HCT116 (cell line): ENCODE data around the gene TRPV2. TPM values are rescaled to one million over a fixed set of nuclear protein-coding genes. Genes with fewer than 3 reads are reported as not detected.
A peak's percentile ranks its signal among the peaks of the same experiment; 100 is the strongest.

Experiments used
- ATAC-seq: fragments of 200-7000 bp; cut with Tn5 transposase; 2 replicates; pipeline ENCODE4 v1.9.1; 2020; ENCODE audit warnings: mild to moderate bottlenecking, moderate library complexity
- BruUV-seq: library from RNA; stranded (reverse); fragments of 400-500 nt; replicated peaks from 2 replicates; lab custom pipeline; 2021; lab: Mats Ljungman, UMichigan
- CTCF ChIA-PET: fragments of 300-600 bp; sonication (Branson Sonifier 250); formaldehyde crosslinking; loops from one replicate; lab custom pipeline; 2021; ENCODE audit warnings: antibody characterized with exemption; lab: Charles Lee
- POLR2A ChIA-PET: fragments of 300-600, 350-600 bp; sonication (Branson Sonifier 250); formaldehyde crosslinking; loops from one replicate; lab custom pipeline; 2021; ENCODE audit warnings: antibody characterized with exemption; lab: Charles Lee
- RAD21 ChIA-PET, 2 experiments: fragments of 300-600 bp; sonication (Branson Sonifier 250); formaldehyde crosslinking; loops; one replicate each; lab custom pipeline; 2023; ENCODE audit warnings: low total read pairs in 2 of 2; ENCODE audit not compliant: uncharacterized antibody in 2 of 2, unreplicated experiment in 2 of 2, low non-redundant PET in 1 of 2; lab: Charles Lee
- DNase-seq: peaks from one replicate; pipeline ENCODE4 v3.0.0-alpha.2; 2010; ENCODE audit warnings: low read depth, low spot score
- H2AFZ ChIP-seq: fragments of 200-600 bp; shearing (Covaris generic), sonication (generic); 2 replicates; pipeline ENCODE4 v1.6.1; 2017; ENCODE audit warnings: low read depth, mixed run types, mixed read lengths, antibody characterized with exemption, low read length; ENCODE audit not compliant: poor library complexity, severe bottlenecking
- H3K27ac ChIP-seq: 2 replicates; pipeline ENCODE4 v1.5.1; 2012; ENCODE audit warnings: low read depth, low read length
- H3K27me3 ChIP-seq: fragments of 200-600 bp; sonication (generic); 2 replicates; pipeline ENCODE4 v1.6.1; 2016; ENCODE audit warnings: mixed run types, low read length, mixed read lengths; ENCODE audit not compliant: insufficient read depth
- H3K36me3 ChIP-seq, 2 experiments: fragments of 200-500 bp in 1 of 2; fragments of 200-600 bp in 1 of 2; sonication (Bioruptor generic) in 1 of 2; sonication (generic) in 1 of 2; 2 replicates each; pipeline versions ENCODE4 v1.5.1 to v1.6.1; 2014 to 2016; ENCODE audit warnings: low read length in 2 of 2, inconsistent platforms in 1 of 2, mixed read lengths in 1 of 2, mixed run types in 1 of 2; ENCODE audit not compliant: insufficient read depth in 2 of 2, control insufficient read depth in 1 of 2
- H3K4me1 ChIP-seq, 2 experiments: fragments of 200-600 bp in 1 of 2; sonication (generic) in 1 of 2; 2 replicates each; pipeline versions ENCODE4 v1.5.1 to v1.6.1; 2012 to 2017; ENCODE audit warnings: low read length in 2 of 2, inconsistent platforms in 1 of 2, mild to moderate bottlenecking in 1 of 2, mixed read lengths in 1 of 2, mixed run types in 1 of 2, moderate library complexity in 1 of 2; ENCODE audit not compliant: insufficient read depth in 2 of 2, control insufficient read depth in 1 of 2
- H3K4me2 ChIP-seq: fragments of 200-600 bp; sonication (generic); 2 replicates; pipeline ENCODE4 v1.6.1; 2017; ENCODE audit warnings: mixed run types, low read length, mixed read lengths
- H3K4me3 ChIP-seq, 2 experiments: fragments of 200-600 bp in 1 of 2; sonication (generic) in 1 of 2; replicated peaks in 1 of 2; 2 replicates each; pipeline ENCODE4 v1.5.1; 2011 to 2016; ENCODE audit warnings: low read length in 2 of 2, control low read depth in 1 of 2, low read depth in 1 of 2, mild to moderate bottlenecking in 1 of 2, mixed read lengths in 1 of 2, mixed run types in 1 of 2
- H3K79me2 ChIP-seq: fragments of 200-600 bp; sonication (generic); 2 replicates; pipeline ENCODE4 v1.6.1; 2017; ENCODE audit warnings: mild to moderate bottlenecking, mixed run types, low read length, moderate library complexity, mixed read lengths; ENCODE audit not compliant: insufficient read depth
- H3K9ac ChIP-seq: fragments of 200-600 bp; sonication (generic); 2 replicates; pipeline ENCODE4 v1.6.1; 2016; ENCODE audit warnings: low read length, mixed read lengths
- H3K9me2 ChIP-seq: fragments of 200-600 bp; sonication (generic), shearing (Covaris generic); 2 replicates; pipeline ENCODE4 v1.6.1; 2017; ENCODE audit warnings: mixed run types, mild to moderate bottlenecking, moderate library complexity; ENCODE audit not compliant: insufficient read depth
- H3K9me3 ChIP-seq, 2 experiments: fragments of 200-500 bp in 1 of 2; fragments of 200-600 bp in 1 of 2; sonication (Bioruptor generic) in 1 of 2; sonication (generic) in 1 of 2; 2 replicates each; pipeline ENCODE4 v1.6.1; 2014 to 2017; ENCODE audit warnings: low read length in 2 of 2, mixed read lengths in 2 of 2, inconsistent platforms in 1 of 2, low read depth in 1 of 2, mild to moderate bottlenecking in 1 of 2, mixed run types in 1 of 2, moderate library complexity in 1 of 2; ENCODE audit not compliant: control insufficient read depth in 1 of 2, insufficient read depth in 1 of 2
- H4K20me1 ChIP-seq: fragments of 200-600 bp; sonication (generic), shearing (Covaris generic); 2 replicates; pipeline ENCODE4 v1.6.1; 2017; ENCODE audit warnings: mixed run types, mild to moderate bottlenecking, moderate library complexity; ENCODE audit not compliant: insufficient read depth
- ATF3 ChIP-seq: IDR thresholded peaks from 2 replicates; pipeline ENCODE4 v1.6.1; 2012
- CBX3 ChIP-seq: IDR thresholded peaks from 2 replicates; pipeline ENCODE4 v1.6.1; 2012; ENCODE audit warnings: low read depth
- CEBPB ChIP-seq: IDR thresholded peaks from 2 replicates; pipeline ENCODE4 v1.6.1; 2012; ENCODE audit warnings: low read depth
- ELF1 ChIP-seq: IDR thresholded peaks from 2 replicates; pipeline ENCODE4 v1.6.1; 2012; ENCODE audit warnings: low read depth, borderline replicate concordance
- EZH2 ChIP-seq: fragments of 200-600 bp; sonication (generic); IDR thresholded peaks from 2 replicates; pipeline ENCODE4 v1.6.1; 2017; ENCODE audit warnings: antibody characterized with exemption, mixed run types
- JUND ChIP-seq: IDR thresholded peaks from 2 replicates; pipeline ENCODE4 v1.6.1; 2012
- MAX ChIP-seq: IDR thresholded peaks from 2 replicates; pipeline ENCODE4 v1.6.1; 2012
- RAD21 ChIP-seq: IDR thresholded peaks from 2 replicates; pipeline ENCODE4 v1.6.1; 2012; ENCODE audit warnings: low read depth, mild to moderate bottlenecking
- REST ChIP-seq: IDR thresholded peaks from 2 replicates; pipeline ENCODE4 v1.6.1; 2012; ENCODE audit warnings: low read depth
- SIN3A ChIP-seq: IDR thresholded peaks from 2 replicates; pipeline ENCODE4 v1.6.1; 2012; ENCODE audit warnings: low read depth
- TCF7L2 ChIP-seq: IDR thresholded peaks from 2 replicates; pipeline ENCODE4 v1.7.0; 2011; ENCODE audit warnings: borderline replicate concordance, inconsistent platforms; ENCODE audit not compliant: insufficient read depth, insufficient read length; ENCODE audit errors: extremely low read depth
- YY1 ChIP-seq: IDR thresholded peaks from 2 replicates; pipeline ENCODE4 v1.6.1; 2011; ENCODE audit warnings: low read length, low read depth, moderate library complexity, mild to moderate bottlenecking; ENCODE audit not compliant: insufficient replicate concordance; ENCODE audit errors: extremely low read depth
- ZBTB33 ChIP-seq: IDR thresholded peaks from 2 replicates; pipeline ENCODE4 v1.6.1; 2011; ENCODE audit warnings: mild to moderate bottlenecking, low read length, moderate library complexity; ENCODE audit not compliant: insufficient replicate concordance; ENCODE audit errors: extremely low read depth
- ZNF274 ChIP-seq: fragments of 200-500 bp; sonication (Bioruptor generic); IDR thresholded peaks from 2 replicates; pipeline ENCODE4 v1.6.1; 2014; ENCODE audit warnings: mild to moderate bottlenecking, low read depth, low read length, inconsistent platforms
- intact Hi-C: fragments of 100-400 bp; cut with micrococcal nuclease; formaldehyde crosslinking; loops from 2 replicates; pipeline ENCODE4 v1.10.0; 2022
- total RNA-seq: library from RNA; stranded (reverse); gene quantifications from one replicate; pipeline ENCODE4 v1.2.1, GENCODE V29; 2021; ENCODE audit not compliant: unreplicated experiment

Gene TRPV2
- total RNA-seq, 1 experiment from 2014 or later: 2.7 TPM

- TF ChIP-seq REST (no peak), RAD21 (no peak; the same call in 1 of the 2 replicates), CEBPB (peak; percentile 96), YY1 (peak; percentile 71)
Measured at GRCh38 chr17:16380640-16381495, 34.5 kb upstream of the TRPV2 start, which contains the start of gene UBB (continued).

- intact Hi-C loops: loop anchor here (5.0 kb wide), 1 partner anchor 424 kb away; no protein-coding TSS in a partner anchor
- Histone ChIP-seq H3K4me1 (peaks cover 11 to 44% of the 10 kb centered on the region in 2 experiments; a peak in 3 of 4 replicates), H3K9ac (peak overlapping the region; percentile 80), H2AFZ (no peak overlapping the region), H3K27ac (peak overlapping the region; percentile 95), H3K4me3 (peak overlapping the region; percentile 86 to 96)
- ATAC-seq: no peak
- RAD21 ChIA-PET: no interaction called here
- TF ChIP-seq TCF7L2 (no peak), JUND (no peak), CBX3 (no peak), SIN3A (no peak), CEBPB (no peak), ATF3 (no peak), ZBTB33 (no peak), ELF1 (no peak), ZNF274 (no peak), EZH2 (no peak), MAX (no peak)
- TF ChIP-seq, all 23 proteins: peak for 0
- Histone ChIP-seq H3K27me3 (no peaks in the 10 kb centered on the region), H3K79me2 (peaks cover 27% of the 10 kb centered on the region), H3K9me3 (no peaks in the 10 kb centered on the region), H3K36me3 (peaks cover 10 to 18% of the 10 kb centered on the region in 2 experiments; a peak in 2 of 4 replicates), H3K9me2 (no peaks in the 10 kb centered on the region), H4K20me1 (peaks cover 9% of the 10 kb centered on the region; the same call in 1 of the 2 replicates), H3K4me2 (peak overlapping the region; percentile 75)
- BruUV-seq: no TSS peak
- CTCF ChIA-PET: interaction anchor here (1.0 kb wide), 1 partner anchor 47 kb away, joined by 7 read pairs; no protein-coding TSS in a partner anchor
- POLR2A ChIA-PET: interaction anchor here (1.0 to 3.7 kb wide), 14 partner anchors 10 to 95 kb away, joined by 3 to 38 read pairs (median 6); partner anchors contain the start of gene CENPV
- no peak for DNase-seq
Measured at GRCh38 chr17:16381496-16381820, 33.9 kb upstream of the TRPV2 start.
